Esophagus squamous epithelium (tissue), 5 donors: ENCODE data around the gene SGIP1. TPM values are rescaled to one million over a fixed set of nuclear protein-coding genes. Genes with fewer than 3 reads are reported as not detected.

Experiments used
- DNase-seq: peaks from one replicate; lab custom pipeline; 2025; lab: John Stamatoyannopoulos, UW
- H3K27ac ChIP-seq, 4 donors: fragments of 200-600 bp; sonication (generic); one replicate each; pipeline ENCODE4 v1.5.1; 2016 to 2019; ENCODE audit warnings: mild to moderate bottlenecking in 1 of 4
- H3K27me3 ChIP-seq, 4 donors: fragments of 200-600 bp; sonication (generic); 1 replicate in 3 of 4; 2 replicates in 1 of 4; pipeline versions ENCODE4 v1.5.1 to v1.6.0; 2017 to 2021; ENCODE audit warnings: antibody characterized with exemption in 1 of 4
- H3K36me3 ChIP-seq, 3 donors: fragments of 200-600 bp; sonication (generic); one replicate each; pipeline ENCODE4 v1.5.1; 2016 to 2019
- H3K4me1 ChIP-seq, 3 donors: fragments of 200-600 bp; sonication (generic); one replicate each; pipeline ENCODE4 v1.5.1; 2017 to 2019
- H3K4me3 ChIP-seq, 4 donors: fragments of 200-600 bp; sonication (generic); 1 replicate in 3 of 4; 2 replicates in 1 of 4; pipeline ENCODE4 v1.5.1; 2016 to 2019; ENCODE audit warnings: mild to moderate bottlenecking in 2 of 4, moderate library complexity in 1 of 4
- H3K9me3 ChIP-seq, 3 donors: fragments of 200-600 bp; sonication (generic); one replicate each; pipeline ENCODE4 v1.5.1; 2016 to 2019
- CTCF ChIP-seq, 6 experiments: fragments of 450-650 bp in 4 of 6; fragments of 200-600 bp in 2 of 6; sonication (generic) in 2 of 6; IDR thresholded peaks; one replicate each; pipeline ENCODE4 v1.5.1; 2016 to 2019; ENCODE audit warnings: antibody characterized with exemption in 6 of 6, mild to moderate bottlenecking in 4 of 6, moderate library complexity in 4 of 6
- POLR2A ChIP-seq, 4 donors: fragments of 450-650 bp; IDR thresholded peaks; one replicate each; pipeline ENCODE4 v1.6.1; 2017; ENCODE audit warnings: antibody characterized with exemption in 4 of 4, mild to moderate bottlenecking in 4 of 4, moderate library complexity in 3 of 4
- WGBS, 2 donors: methylation state at CpG; one replicate each; pipeline ENCODE4 v1.1.5; 2018; 5-methylcytosine and 5-hydroxymethylcytosine counted together
- intact Hi-C: fragments of 100-400 bp; cut with DNase I; formaldehyde crosslinking; loops from one replicate; pipeline ENCODE4 v1.15.0; 2022
- total RNA-seq, 4 donors: library from RNA; depleted of rRNA; stranded (reverse); fragments of >200 nt; gene quantifications; one replicate each; pipeline ENCODE4 v1.1.0, GENCODE V29; 2016
- donor health status: DM: yes; HTN: yes; CAD: no.

The SGIP1 gene
- total RNA-seq, 4 donors from 2014 or later, result 0.35 to 5.2 (median 2.3) TPM; not detected in 1

GRCh38 chr1:66679140-66679539 is 145.2 kb downstream of the SGIP1 start:
- no peak for DNase-seq
- Histone ChIP-seq H3K27me3 (no peaks in the 10 kb centered on the region), H3K4me3 (no peak overlapping the region), H3K36me3 (no peaks in the 10 kb centered on the region), H3K9me3 (no peaks in the 10 kb centered on the region), H3K4me1 (peaks cover 0 to 4% (median 0%) of the 10 kb centered on the region in 3 donors), H3K27ac (no peak overlapping the region)
- intact Hi-C loops, result no loop called here
- WGBS, 2 donors, result 59 to 78% methylated on average over 5 of the region's 5 CpGs
- no peak for TF ChIP-seq CTCF (IDR thresholded peaks at IDR 0.05)
- TF ChIP-seq POLR2A (IDR thresholded peaks at IDR 0.05), result no peak

- no peak for TF ChIP-seq POLR2A (IDR thresholded peaks at IDR 0.05)
- TF ChIP-seq CTCF (IDR thresholded peaks at IDR 0.05), result no peak
- H3K27ac ChIP-seq, result no peak overlapping the region
- H3K27me3 ChIP-seq, result no peaks in the 10 kb centered on the region
- H3K9me3 ChIP-seq, result no peaks in the 10 kb centered on the region
- peaks cover 0 to 4% (median 0%) of the 10 kb centered on the region in 3 donors for H3K4me1 ChIP-seq
- WGBS, 2 donors, result 90 to 100% methylated on average over 2 of the region's 2 CpGs
- no peaks in the 10 kb centered on the region for H3K36me3 ChIP-seq
- intact Hi-C loops, result no loop called here
- H3K4me3 ChIP-seq, result no peak overlapping the region
- DNase-seq, result no peak
Observed at GRCh38 chr1:66681686-66682085, 147.7 kb downstream of the SGIP1 start.

- H3K4me3 ChIP-seq, result no peak overlapping the region
- WGBS, 2 donors, result 86% methylated on average over 11 of the region's 11 CpGs; no CpG with 5 or more reads in 1 of the 2 donors
- intact Hi-C loops, result no loop called here
- no peaks in the 10 kb centered on the region for H3K36me3 ChIP-seq
- no peaks in the 10 kb centered on the region for H3K27me3 ChIP-seq
- no peak for DNase-seq
- no peak overlapping the region for H3K27ac ChIP-seq
- no peaks in the 10 kb centered on the region for H3K9me3 ChIP-seq
- TF ChIP-seq POLR2A (IDR thresholded peaks at IDR 0.05) (no peak), CTCF (IDR thresholded peaks at IDR 0.05) (no peak)
- peaks cover 0 to 3% (median 0%) of the 10 kb centered on the region in 3 donors for H3K4me1 ChIP-seq
Observed at GRCh38 chr1:66682106-66682505, 148.2 kb downstream of the SGIP1 start.

- DNase-seq, result no peak
- TF ChIP-seq CTCF (IDR thresholded peaks at IDR 0.05) (no peak), POLR2A (IDR thresholded peaks at IDR 0.05) (no peak)
- intact Hi-C loops, result no loop called here
- H3K9me3 ChIP-seq, result no peaks in the 10 kb centered on the region
- H3K27ac ChIP-seq, result no peak overlapping the region
- H3K36me3 ChIP-seq, result no peaks in the 10 kb centered on the region
- 53 to 71% methylated on average over 3 of the region's 3 CpGs for WGBS, 2 donors
- no peaks in the 10 kb centered on the region for H3K27me3 ChIP-seq
- H3K4me3 ChIP-seq, result no peak overlapping the region
- H3K4me1 ChIP-seq, result no peaks in the 10 kb centered on the region
Observed at GRCh38 chr1:66684353-66684752, 150.4 kb downstream of the SGIP1 start.

- H3K4me3 ChIP-seq, result no peak overlapping the region
- TF ChIP-seq POLR2A (IDR thresholded peaks at IDR 0.05) (no peak), CTCF (IDR thresholded peaks at IDR 0.05) (no peak)
- no peak overlapping the region for H3K27ac ChIP-seq
- no peaks in the 10 kb centered on the region for H3K4me1 ChIP-seq
- no peaks in the 10 kb centered on the region for H3K27me3 ChIP-seq
- intact Hi-C loops, result no loop called here
- no peaks in the 10 kb centered on the region for H3K36me3 ChIP-seq
- no peak for DNase-seq
- no peaks in the 10 kb centered on the region for H3K9me3 ChIP-seq
Observed at GRCh38 chr1:66685265-66685664, 151.3 kb downstream of the SGIP1 start.
